Uterus (tissue), 2 donors: ENCODE results near the gene DUSP28.

Experiments
- CTCF ChIP-seq, 4 experiments: fragments of 200-600 bp in 2 of 4; fragments of 450-650 bp in 2 of 4; sonication (generic) in 2 of 4; IDR thresholded peaks; one replicate each; pipeline ENCODE4 v1.5.1; 2016 to 2019; ENCODE audit warnings: antibody characterized with exemption in 4 of 4, mild to moderate bottlenecking in 2 of 4, moderate library complexity in 1 of 4
- POLR2A ChIP-seq, 2 donors: fragments of 450-650 bp; IDR thresholded peaks; one replicate each; pipeline ENCODE4 v1.6.1; 2016; ENCODE audit warnings: antibody characterized with exemption in 2 of 2, mild to moderate bottlenecking in 1 of 2, moderate library complexity in 1 of 2

GRCh38 chr2:240593703-240594451 lies 33.7 kb downstream of the DUSP28 start:
- TF ChIP-seq CTCF (IDR thresholded peaks at IDR 0.05) = no peak
- TF ChIP-seq POLR2A (IDR thresholded peaks at IDR 0.05) = no peak
